Duodenal mucosa (tissue), 2 donors: ENCODE measurements around the gene FBXO31.
"Not testable (repeated sequence)": the region's sequence is repeated elsewhere in the genome, so short reads cannot be mapped to it uniquely, and the experiment has no call there.

Source experiments
- H3K27ac ChIP-seq: one replicate; pipeline ENCODE4 v1.7.0; 2013; ENCODE audit warnings: low read depth, low read length
- H3K27me3 ChIP-seq, 2 donors: one replicate each; pipeline ENCODE4 v1.7.0; 2013; ENCODE audit warnings: low read length in 2 of 2, control low read depth in 1 of 2; ENCODE audit not compliant: insufficient read depth in 2 of 2, control insufficient read depth in 1 of 2
- H3K36me3 ChIP-seq, 2 donors: one replicate each; pipeline ENCODE4 v1.7.0; 2013; ENCODE audit warnings: low read length in 2 of 2, control low read depth in 1 of 2; ENCODE audit not compliant: insufficient read depth in 2 of 2, control insufficient read depth in 1 of 2
- H3K4me1 ChIP-seq, 2 donors: one replicate each; pipeline ENCODE4 v1.7.0; 2013; ENCODE audit warnings: low read length in 2 of 2, control low read depth in 1 of 2; ENCODE audit not compliant: insufficient read depth in 2 of 2, control insufficient read depth in 1 of 2
- H3K4me3 ChIP-seq, 2 donors: one replicate each; pipeline ENCODE4 v1.7.0; 2013; ENCODE audit warnings: low read length in 2 of 2, low read depth in 1 of 2
- H3K9ac ChIP-seq, 2 donors: one replicate each; pipeline ENCODE4 v1.7.0; 2013; ENCODE audit warnings: low read length in 2 of 2, low read depth in 1 of 2
- H3K9me3 ChIP-seq, 2 donors: one replicate each; pipeline ENCODE4 v1.7.0; 2013; ENCODE audit warnings: low read length in 2 of 2, control low read depth in 1 of 2; ENCODE audit not compliant: control insufficient read depth in 1 of 2

The FBXO31 gene

DNA sequence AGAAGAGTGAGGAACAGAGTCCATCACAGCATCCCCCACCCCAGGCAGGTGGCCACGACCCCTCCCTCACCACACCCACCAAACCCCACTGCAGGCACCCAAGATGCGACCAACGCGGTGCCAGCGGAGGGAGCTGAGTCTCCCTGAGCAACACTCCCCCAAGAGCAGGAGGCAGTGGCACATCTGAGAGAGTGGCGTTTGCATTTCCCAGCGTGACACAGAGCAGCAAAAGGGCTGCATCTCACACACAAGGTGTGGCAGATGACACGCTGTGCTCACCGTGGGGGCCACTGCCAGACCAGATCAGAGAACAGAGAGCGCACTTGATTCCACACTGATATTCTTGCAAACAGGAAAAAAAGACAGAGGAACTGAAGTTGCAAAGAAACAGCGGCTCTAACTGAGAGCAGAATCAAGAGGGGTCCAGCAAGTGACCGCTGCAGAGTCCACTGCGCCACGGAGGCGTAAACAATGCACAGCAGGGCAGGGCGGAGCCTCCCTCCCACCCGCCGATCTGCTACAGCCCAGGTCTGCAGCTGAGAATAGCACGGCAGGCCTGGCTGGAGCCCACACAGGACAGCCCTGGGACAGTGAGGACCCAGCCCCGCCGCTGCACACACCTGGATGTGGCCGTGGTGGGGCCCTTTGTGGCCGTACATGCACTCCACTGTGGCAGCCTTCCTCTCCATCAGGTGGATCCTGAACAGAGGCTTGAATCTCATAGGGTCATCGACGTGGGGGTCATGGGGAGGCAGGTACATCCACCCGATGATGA is 40.4 kb downstream of the FBXO31 start:
- H3K4me3 ChIP-seq, result no peak overlapping the region

DNA sequence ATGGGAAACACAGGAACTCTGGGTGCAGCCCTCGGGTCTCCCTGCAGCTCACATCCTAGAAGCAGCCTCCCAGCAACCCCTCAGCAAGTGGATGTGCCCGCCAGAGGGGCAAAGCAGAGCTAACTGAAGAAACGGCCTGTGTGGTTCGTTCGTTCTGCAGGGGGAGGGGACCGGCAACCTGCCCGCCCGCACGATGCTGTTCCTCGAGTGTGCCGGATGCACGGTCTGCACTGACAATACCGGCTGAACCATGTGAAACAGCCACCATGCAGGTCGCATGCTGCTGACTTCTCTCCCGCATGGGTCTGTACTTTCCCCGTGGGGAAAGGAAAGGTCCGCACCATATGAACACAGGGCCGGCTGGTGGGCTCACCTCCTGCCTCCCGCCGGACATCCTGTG is 41.1 kb downstream of the FBXO31 start:
- Histone ChIP-seq H3K4me1 (peaks cover 0 to 8% of the 10 kb centered on the region in 2 donors), H3K4me3 (no peak overlapping the region), H3K9me3 (no peaks in the 10 kb centered on the region), H3K36me3 (peaks cover 35 to 76% of the 10 kb centered on the region in 2 donors), H3K27me3 (no peaks in the 10 kb centered on the region), H3K9ac (no peak overlapping the region), H3K27ac (no peak overlapping the region)

More for the DNA sequence above, 40.4 kb downstream of the FBXO31 start:
- Histone ChIP-seq H3K36me3 (peaks cover 35 to 72% of the 10 kb centered on the region in 2 donors), H3K9me3 (no peaks in the 10 kb centered on the region), H3K4me1 (peaks cover 0 to 8% of the 10 kb centered on the region in 2 donors), H3K27ac (no peak overlapping the region), H3K9ac (no peak overlapping the region), H3K27me3 (no peaks in the 10 kb centered on the region)

DNA sequence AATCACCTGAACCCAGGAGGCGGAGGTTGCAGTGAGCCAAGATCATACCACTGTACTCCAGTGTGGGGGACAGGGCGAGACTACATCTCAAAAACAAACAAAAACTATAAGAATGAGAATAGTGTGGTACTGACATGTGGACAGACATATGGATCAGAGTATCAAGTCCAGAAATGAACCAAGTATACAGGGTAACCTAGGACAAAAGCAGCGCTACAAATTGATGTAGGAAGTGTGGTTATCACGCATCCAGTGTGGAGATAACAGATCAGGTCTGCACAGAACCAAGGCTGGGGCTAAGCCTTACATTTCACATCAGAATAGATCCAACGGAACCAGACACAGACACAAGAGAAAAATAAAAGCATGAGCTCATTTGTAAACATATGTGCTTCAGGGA is 43.4 kb downstream of the FBXO31 start:
- Histone ChIP-seq H3K9ac (no peak overlapping the region), H3K27me3 (no peaks in the 10 kb centered on the region), H3K27ac (no peak overlapping the region), H3K4me1 (no peaks in the 10 kb centered on the region), H3K9me3 (no peaks in the 10 kb centered on the region), H3K36me3 (peaks cover 34 to 75% of the 10 kb centered on the region in 2 donors), H3K4me3 (no peak overlapping the region)

DNA sequence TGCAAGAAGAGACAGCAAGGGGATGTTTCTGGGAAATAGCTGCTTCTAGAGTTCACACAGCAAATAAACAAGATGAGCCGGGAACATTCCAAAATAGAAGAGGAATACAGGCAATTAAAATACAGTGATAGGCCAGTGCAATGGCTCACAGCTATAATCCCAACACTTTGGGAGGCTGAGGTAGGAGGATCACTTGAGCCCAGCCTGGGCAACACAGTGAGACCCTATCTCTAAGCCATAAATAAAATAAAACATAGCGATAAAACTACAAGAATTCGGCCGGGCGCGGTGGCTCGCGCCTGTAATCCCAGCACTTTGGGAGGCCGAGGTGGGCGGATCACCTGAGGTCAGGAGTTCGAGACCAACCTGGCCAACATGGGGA is 43.9 kb downstream of the FBXO31 start:
- not testable (repeated sequence) for H3K4me1 ChIP-seq, H3K4me3 ChIP-seq, H3K27me3 ChIP-seq, H3K9ac ChIP-seq, H3K9me3 ChIP-seq, H3K27ac ChIP-seq
- H3K36me3 ChIP-seq, result peaks cover 35 to 80% of the 10 kb centered on the region in 2 donors

DNA sequence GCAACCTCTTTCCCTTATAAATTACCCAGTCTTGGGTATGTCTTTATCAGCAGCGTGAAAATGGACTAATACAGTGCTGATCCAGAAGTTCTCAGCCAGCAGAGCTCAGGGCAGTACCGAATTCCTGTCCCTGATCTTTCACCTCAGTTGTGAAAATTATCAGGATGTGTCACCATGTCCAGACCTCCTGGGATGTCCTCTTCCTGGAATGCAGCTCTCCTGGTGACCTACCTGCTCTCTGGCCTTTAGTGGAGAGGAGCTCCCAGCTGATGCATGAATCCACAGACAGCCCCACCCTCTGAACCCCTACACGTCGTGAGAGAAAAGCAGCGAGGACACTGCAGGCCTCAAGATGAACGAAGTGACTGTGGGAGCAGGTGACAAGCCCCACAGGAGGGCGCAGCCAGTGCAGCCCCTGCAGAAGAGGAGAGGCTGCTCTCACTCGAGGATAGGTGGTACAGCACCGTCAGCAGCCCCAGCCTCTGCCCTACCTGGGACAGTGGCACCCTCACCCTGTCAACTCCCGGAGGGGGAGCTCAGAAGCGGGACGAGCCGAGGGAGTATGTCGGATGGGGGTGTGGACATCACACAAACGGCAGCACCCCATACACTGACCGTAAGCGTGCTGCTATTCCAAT is 44.4 kb downstream of the FBXO31 start:
- Histone ChIP-seq H3K9ac (no peak overlapping the region), H3K4me1 (no peaks in the 10 kb centered on the region), H3K9me3 (no peaks in the 10 kb centered on the region), H3K4me3 (no peak overlapping the region), H3K36me3 (peaks cover 37 to 85% of the 10 kb centered on the region in 2 donors), H3K27me3 (no peaks in the 10 kb centered on the region), H3K27ac (no peak overlapping the region)

DNA sequence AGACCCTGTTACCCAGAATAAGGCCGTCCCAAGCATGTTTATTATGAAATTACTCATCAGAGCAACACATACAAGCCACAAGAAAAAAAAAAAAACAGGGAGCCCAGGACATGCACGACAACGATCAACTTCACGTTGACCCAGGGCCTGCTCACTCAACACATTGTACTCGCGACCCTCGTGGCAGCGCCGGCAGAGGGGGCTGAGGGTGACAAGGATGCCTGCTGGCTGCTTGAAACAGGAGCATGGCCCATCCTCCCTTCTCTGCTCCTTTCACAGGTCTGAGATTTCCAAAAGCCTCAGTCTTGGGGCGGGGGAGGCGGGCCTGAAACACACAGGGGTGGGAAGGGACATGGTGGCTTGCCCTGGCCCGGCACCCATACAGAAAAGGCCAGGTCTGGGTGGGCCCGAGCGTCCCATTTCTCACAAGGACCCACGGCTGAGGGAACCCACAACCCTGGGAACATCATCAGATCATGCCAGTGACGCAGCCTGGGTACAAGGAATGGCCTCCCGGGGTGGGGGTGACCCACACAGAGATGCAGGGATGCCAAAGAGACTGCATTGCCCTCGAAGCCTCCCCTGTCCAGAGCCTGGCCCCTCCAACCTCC is 45.3 kb downstream of the FBXO31 start:
- peaks cover 35 to 86% of the 10 kb centered on the region in 2 donors for H3K36me3 ChIP-seq
- no peak overlapping the region for H3K27ac ChIP-seq
- H3K9me3 ChIP-seq, result no peaks in the 10 kb centered on the region
- H3K4me1 ChIP-seq, result no peaks in the 10 kb centered on the region
- H3K9ac ChIP-seq, result no peak overlapping the region
- H3K4me3 ChIP-seq, result no peak overlapping the region
- H3K27me3 ChIP-seq, result no peaks in the 10 kb centered on the region

DNA sequence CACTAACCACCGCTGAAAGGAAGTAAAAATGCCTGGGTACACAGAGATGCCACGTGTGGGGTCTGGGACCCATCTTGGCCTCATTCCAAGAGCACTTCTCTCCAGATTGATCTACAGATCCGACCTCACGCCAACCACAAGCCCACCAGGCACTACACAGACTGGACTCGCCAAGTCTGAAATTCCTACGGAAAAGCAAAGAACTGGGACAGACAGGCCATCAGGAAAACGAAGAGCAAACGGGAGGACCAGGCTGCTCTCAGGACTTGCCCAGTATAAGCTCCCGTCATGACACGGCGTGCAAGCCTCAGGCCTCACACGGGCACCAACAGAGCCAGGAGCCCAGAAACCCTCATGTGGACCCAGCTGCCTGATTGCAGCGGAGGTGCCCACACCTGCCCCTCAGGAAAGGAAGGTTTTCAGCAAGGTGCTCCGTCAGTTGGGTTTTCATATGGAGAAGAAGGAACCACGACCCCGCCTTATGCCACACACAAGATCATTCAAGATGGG is 46.3 kb downstream of the FBXO31 start:
- H3K9ac ChIP-seq, result no peak overlapping the region
- H3K27me3 ChIP-seq, result no peaks in the 10 kb centered on the region
- no peaks in the 10 kb centered on the region for H3K9me3 ChIP-seq
- no peak overlapping the region for H3K4me3 ChIP-seq
- no peak overlapping the region for H3K27ac ChIP-seq
- peaks cover 25 to 86% of the 10 kb centered on the region in 2 donors for H3K36me3 ChIP-seq
- H3K4me1 ChIP-seq, result no peaks in the 10 kb centered on the region

DNA sequence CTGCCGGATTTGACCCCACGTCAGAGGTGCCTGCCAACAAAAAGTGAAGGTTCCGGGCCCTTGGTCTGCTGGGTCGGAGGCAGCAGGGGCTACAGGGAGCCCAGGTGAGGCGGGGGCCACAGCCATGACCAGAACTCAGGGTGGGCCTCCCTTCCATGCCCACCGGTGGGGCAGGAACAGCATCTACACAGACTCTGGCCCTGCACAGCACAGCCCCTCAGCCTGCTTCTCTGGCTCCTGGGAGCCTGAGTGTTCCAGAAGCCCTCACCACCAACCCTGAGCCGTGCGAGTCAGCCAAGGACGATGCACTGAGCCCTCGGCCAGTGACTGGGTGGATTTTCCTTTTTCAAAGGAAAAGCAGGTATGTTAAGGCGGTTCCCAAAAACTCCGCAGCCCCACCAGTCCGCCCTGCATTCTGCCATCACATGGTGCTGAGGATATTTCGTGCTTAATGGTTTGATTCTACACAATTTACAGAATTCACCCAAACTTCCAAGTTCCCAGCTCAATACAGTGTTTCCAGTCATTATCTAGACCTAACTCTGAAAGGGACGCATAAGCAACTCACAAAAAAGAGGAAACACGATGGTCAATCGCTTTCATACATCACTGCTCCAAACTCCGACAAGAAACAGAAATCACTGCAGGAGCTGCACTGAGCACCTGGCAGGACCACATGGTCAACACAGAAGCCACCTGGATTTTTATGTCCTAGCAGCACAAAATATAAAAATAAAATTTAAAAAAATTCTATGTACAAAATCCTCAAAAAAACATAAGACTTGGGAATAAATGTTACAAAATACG is 46.9 kb downstream of the FBXO31 start:
- Histone ChIP-seq H3K9me3 (no peaks in the 10 kb centered on the region), H3K9ac (no peak overlapping the region), H3K27ac (no peak overlapping the region), H3K36me3 (peaks cover 22 to 86% of the 10 kb centered on the region in 2 donors), H3K27me3 (no peaks in the 10 kb centered on the region), H3K4me1 (no peaks in the 10 kb centered on the region), H3K4me3 (no peak overlapping the region)

DNA sequence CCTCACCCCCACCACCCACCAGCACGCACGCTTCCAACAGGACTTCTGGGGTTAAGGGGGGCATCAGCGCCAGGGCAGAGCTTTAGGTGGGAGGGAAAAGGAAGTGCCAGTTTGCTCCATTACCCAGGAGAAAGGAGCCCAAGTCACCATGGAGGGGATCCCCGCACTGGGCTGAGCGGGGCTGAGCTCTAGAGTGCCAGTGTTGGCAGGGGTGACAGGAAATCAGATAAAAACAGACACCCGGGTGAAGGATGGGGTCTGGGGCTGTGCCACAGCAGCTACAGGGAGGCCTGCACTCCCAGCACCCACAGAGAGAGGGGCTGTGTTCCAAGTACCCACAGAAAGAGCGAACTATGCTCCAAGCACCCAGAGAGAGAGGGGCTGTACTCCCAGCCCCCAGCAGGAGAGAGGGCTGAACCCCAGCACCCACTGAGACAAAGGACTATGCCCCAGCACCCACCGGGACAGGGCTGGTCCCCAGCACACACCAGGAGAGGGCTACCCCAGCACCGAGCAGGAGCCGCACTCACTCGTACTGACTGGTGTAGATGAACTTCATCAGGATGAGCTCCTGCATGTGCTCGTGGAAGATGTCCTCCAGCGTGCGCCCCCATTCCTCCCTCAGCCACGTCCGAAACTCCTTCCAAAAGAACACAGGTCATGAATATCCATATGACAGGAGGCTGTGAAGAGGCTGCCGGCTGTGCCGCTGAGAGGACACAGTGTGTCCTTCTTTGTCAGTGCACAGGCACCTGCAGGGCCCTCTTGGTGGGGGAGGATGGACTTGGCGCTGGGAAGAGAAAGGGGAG is 47.7 kb downstream of the FBXO31 start:
- Histone ChIP-seq H3K4me3 (no peak overlapping the region), H3K9ac (no peak overlapping the region), H3K36me3 (peaks cover 19 to 84% of the 10 kb centered on the region in 2 donors)

More for the DNA sequence above, 47.7 kb downstream of the FBXO31 start:
- no peak overlapping the region for H3K27ac ChIP-seq
- no peaks in the 10 kb centered on the region for H3K9me3 ChIP-seq
- H3K4me1 ChIP-seq, result no peaks in the 10 kb centered on the region
- H3K27me3 ChIP-seq, result no peaks in the 10 kb centered on the region
